ENCODE measurements around the gene PAPPA2.

- TF ChIP-seq POLR2A (IDR thresholded peaks at IDR 0.05; ENCODE audit: low read length) (no peak), GATA1 (IDR thresholded peaks at IDR 0.05; ENCODE audit: low read depth, low read length) (no peak)
Observed at GRCh38 chr1:176801514-176802020, 338.6 kb downstream of the PAPPA2 start.
